H1 (cell line): ENCODE data around the gene RAB11FIP5. TPM values are rescaled to one million over a fixed set of nuclear protein-coding genes. Genes with fewer than 3 reads are reported as not detected.

Experiments used
- BRCA1 ChIP-seq: IDR thresholded peaks from 2 replicates; pipeline ENCODE4 v1.6.1; 2012; ENCODE audit warnings: low read depth, low read length, improper control_type of control experiment
- CHD1 ChIP-seq: IDR thresholded peaks from 2 replicates; pipeline ENCODE4 v1.6.1; 2012; ENCODE audit warnings: low read depth, low read length, improper control_type of control experiment
- CHD2 ChIP-seq: IDR thresholded peaks from 2 replicates; pipeline ENCODE4 v1.6.1; 2012; ENCODE audit warnings: low read length, improper control_type of control experiment
- MAFK ChIP-seq: IDR thresholded peaks from 2 replicates; pipeline ENCODE4 v1.6.1; 2012; ENCODE audit warnings: low read depth, mild to moderate bottlenecking, improper control_type of control experiment, low read length
- POLR2A ChIP-seq, 2 experiments: IDR thresholded peaks; 1 replicate in 1 of 2; 2 replicates in 1 of 2; pipeline ENCODE4 v1.6.1; 2011; ENCODE audit warnings: low read depth in 2 of 2, low read length in 2 of 2, mild to moderate bottlenecking in 2 of 2; ENCODE audit errors: control extremely low read depth in 1 of 2
- SAP30 ChIP-seq: fragments of 300-600 bp; sonication (generic); IDR thresholded peaks from 2 replicates; pipeline ENCODE4 v1.7.1; 2012; ENCODE audit warnings: low read length, moderate library complexity, mild to moderate bottlenecking, inconsistent platforms; ENCODE audit not compliant: insufficient read depth, insufficient replicate concordance
- SP1 ChIP-seq: IDR thresholded peaks from 2 replicates; pipeline ENCODE4 v1.6.1; 2011; ENCODE audit warnings: low read depth, low read length
- SUZ12 ChIP-seq: fragments of 200-600 bp; sonication (generic); IDR thresholded peaks from 2 replicates; pipeline ENCODE4 v1.6.1; 2012; ENCODE audit warnings: mild to moderate bottlenecking, inconsistent platforms, low read length, moderate library complexity, mixed read lengths
- TCF12 ChIP-seq: IDR thresholded peaks from 2 replicates; pipeline ENCODE4 v1.6.1; 2011; ENCODE audit warnings: low read depth, mild to moderate bottlenecking, low read length
- TEAD4 ChIP-seq: IDR thresholded peaks from 2 replicates; pipeline ENCODE4 v1.6.1; 2012; ENCODE audit warnings: low read depth, low read length, inconsistent platforms, mixed read lengths
- polyA plus RNA-seq, 7 experiments: library from polyadenylated mRNA; depleted of rRNA in 3 of 7; stranded (reverse) in 5 of 7; unstranded in 2 of 7; fragments of >200 nt in 5 of 7; fragments of 200-250 nt in 2 of 7; gene quantifications; 1 replicate in 5 of 7; 2 replicates in 1 of 7; 4 replicates in 1 of 7; pipeline versions ENCODE4 v1.2.1 to v1.2.3, GENCODE V29; 2011 to 2013; ENCODE audit warnings: missing spikeins in 2 of 7, mixed read lengths in 2 of 7
- total RNA-seq: library from RNA; stranded (reverse); fragmentation: NEBNext Ultra II Directional; extraction: Animal tissue kit (Norgen Biotek cat#: 25700); gene quantifications from 2 replicates; pipeline ENCODE4 v1.2.1, GENCODE V29; 2021
- TF ChIP-seq, protein P1 (sequence below): IDR thresholded peaks from 2 replicates; pipeline ENCODE4 v1.6.1; 2012; ENCODE audit warnings: low read length, inconsistent platforms

The RAB11FIP5 gene
- total and polyA plus RNA-seq, 2 of the 8 experiments (the other 6 are each of a cell fraction or from before 2014, with no cell fraction given): 6.3 to 17.0 TPM

DNA sequence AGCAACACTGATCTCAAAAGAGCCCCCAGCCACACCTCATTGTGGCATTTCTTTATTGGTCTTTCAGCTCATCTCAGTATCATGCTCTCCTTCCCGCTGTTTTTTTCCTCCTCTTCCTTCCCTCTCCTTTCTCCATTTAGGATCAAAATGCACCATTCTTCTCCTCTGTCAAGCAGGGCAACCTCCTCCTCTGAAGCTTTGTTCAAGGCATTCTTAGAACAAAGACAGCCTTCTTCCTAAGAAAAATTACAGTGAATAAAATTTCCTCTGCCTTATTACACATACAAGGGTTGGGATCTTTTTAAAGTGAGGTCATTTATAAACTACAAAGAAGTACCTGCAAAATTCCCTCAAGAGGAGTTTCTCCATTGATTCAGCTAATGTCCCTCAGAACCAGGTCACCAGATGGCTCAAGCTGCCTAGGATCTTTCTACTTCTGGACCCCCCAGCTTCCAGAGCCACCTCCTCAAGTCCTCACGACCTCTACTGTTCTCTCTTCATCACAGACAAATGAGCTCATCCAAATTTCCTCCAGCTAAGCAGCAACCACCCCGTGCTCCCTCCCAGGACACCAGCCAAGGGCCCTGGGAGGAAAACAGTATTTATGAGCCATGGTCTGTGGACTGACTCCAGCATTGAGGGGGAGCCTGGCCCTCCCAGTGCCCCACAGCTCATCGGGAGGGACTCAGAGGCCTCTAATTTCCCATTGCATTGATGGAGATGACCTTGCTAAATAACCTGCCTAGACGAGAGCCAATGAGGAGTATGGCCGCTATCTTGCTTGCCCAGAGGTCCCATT lies 59.2 kb downstream of the RAB11FIP5 start (continued):
- no peak for TF ChIP-seq BRCA1
- no peak for TF ChIP-seq MAFK
- TF ChIP-seq SAP30: no peak
- TF ChIP-seq SP1: no peak
- TF ChIP-seq POLR2A (IDR thresholded peaks at IDR 0.05; ENCODE audit: control extremely low read depth in 1 of 2, low read depth in 2 of 2, low read length in 2 of 2): no peak
- TF ChIP-seq TCF12: no peak
- TF ChIP-seq, protein P1, sequence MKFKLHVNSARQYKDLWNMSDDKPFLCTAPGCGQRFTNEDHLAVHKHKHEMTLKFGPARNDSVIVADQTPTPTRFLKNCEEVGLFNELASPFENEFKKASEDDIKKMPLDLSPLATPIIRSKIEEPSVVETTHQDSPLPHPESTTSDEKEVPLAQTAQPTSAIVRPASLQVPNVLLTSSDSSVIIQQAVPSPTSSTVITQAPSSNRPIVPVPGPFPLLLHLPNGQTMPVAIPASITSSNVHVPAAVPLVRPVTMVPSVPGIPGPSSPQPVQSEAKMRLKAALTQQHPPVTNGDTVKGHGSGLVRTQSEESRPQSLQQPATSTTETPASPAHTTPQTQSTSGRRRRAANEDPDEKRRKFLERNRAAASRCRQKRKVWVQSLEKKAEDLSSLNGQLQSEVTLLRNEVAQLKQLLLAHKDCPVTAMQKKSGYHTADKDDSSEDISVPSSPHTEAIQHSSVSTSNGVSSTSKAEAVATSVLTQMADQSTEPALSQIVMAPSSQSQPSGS: no peak
- no peak for TF ChIP-seq CHD2
- TF ChIP-seq TEAD4: no peak
- no peak for TF ChIP-seq SUZ12
- no peak for TF ChIP-seq CHD1
